Regular cardiac myocyte (primary cell): Measurements from ENCODE around the gene POLR1D. TPM values are rescaled to one million over a fixed set of nuclear protein-coding genes. Genes with fewer than 3 reads are reported as not detected.

ENCODE experiments used
- total RNA-seq: library from RNA; depleted of rRNA; stranded (reverse); fragments of >200 nt; gene quantifications from 2 replicates; pipeline ENCODE4 v1.2.3, GENCODE V29; 2014

POLR1D gene
- 65.2 and 67.9 TPM in 2 replicates for total RNA-seq

GRCh38 chr13:27621366-27622101 lies at the start of gene POLR1D:
Gene POLR1D, plus strand, starts transcription at chr13:27621892. Its CDS starts 92 bp downstream, at chr13:27621984.

GRCh38 chr13:27620377-27621115 lies 1.1 kb upstream of the POLR1D start, which contains the start of gene LNX2:
Gene LNX2, minus strand, starts transcription at chr13:27620529. Its CDS starts 38,826 bp downstream, at chr13:27581703.

Other genes with a start within 250 kb of the POLR1D start
- gene GTF3A, start 197.3 kb upstream of the POLR1D start, total RNA-seq, result 95.6 and 187 TPM in 2 replicates
- 60.3 and 70.5 TPM in 2 replicates for gene MTIF3, start 171.3 kb upstream of the POLR1D start, total RNA-seq
- gene LNX2, start 1.4 kb upstream of the POLR1D start, total RNA-seq, result 6.8 and 7.1 TPM in 2 replicates
- not detected in 2 replicates for gene GSX1, start 170.6 kb downstream of the POLR1D start, total RNA-seq